PFSK-1 (cell line): Measurements from ENCODE around the gene OAT.

Experiments used
- FOXP2 ChIP-seq: optimal IDR thresholded peaks from 2 replicates; pipeline ENCODE3; 2011; ENCODE audit warnings: borderline replicate concordance, control low read depth, inconsistent platforms; ENCODE audit not compliant: insufficient read depth; ENCODE audit errors: extremely low read length, extremely low read depth
- POLR2AphosphoS5 ChIP-seq: IDR thresholded peaks from 2 replicates; pipeline ENCODE4 v1.6.1; 2012; ENCODE audit warnings: low read depth, mild to moderate bottlenecking, control low read depth, low read length, moderate library complexity
- REST ChIP-seq, 2 experiments: IDR thresholded peaks; 2 replicates each; pipeline versions ENCODE4 v1.6.1 to v1.8.0; 2011 to 2012; ENCODE audit warnings: low read depth in 2 of 2, low read length in 2 of 2, control low read depth in 1 of 2, inconsistent platforms in 1 of 2, mild to moderate bottlenecking in 1 of 2, moderate library complexity in 1 of 2; ENCODE audit not compliant: insufficient read depth in 1 of 2
- SIN3A ChIP-seq: IDR thresholded peaks from 2 replicates; pipeline ENCODE4 v1.6.1; 2012; ENCODE audit warnings: mild to moderate bottlenecking, low read length, moderate library complexity, borderline replicate concordance; ENCODE audit not compliant: insufficient read depth
- TAF1 ChIP-seq: IDR thresholded peaks from 2 replicates; pipeline ENCODE4 v1.6.1; 2012; ENCODE audit warnings: low read length, control low read depth, borderline replicate concordance; ENCODE audit not compliant: insufficient read depth

GRCh38 chr10:124425227-124425962 lies 6.7 kb upstream of the OAT start:
- TF ChIP-seq REST (IDR thresholded peaks at IDR 0.05; ENCODE audit: insufficient read depth in 1 of 2, low read depth in 2 of 2, low read length in 2 of 2) (no peak), POLR2AphosphoS5 (no peak), TAF1 (no peak), SIN3A (no peak), FOXP2 (no peak)
